ENCODE measurements around the gene ARL8B. TPM values are rescaled to one million over a fixed set of nuclear protein-coding genes. Genes with fewer than 3 reads are reported as not detected.

ARL8B gene
- total RNA-seq, 1 donor from 2014 or later = 90.6 TPM

DNA sequence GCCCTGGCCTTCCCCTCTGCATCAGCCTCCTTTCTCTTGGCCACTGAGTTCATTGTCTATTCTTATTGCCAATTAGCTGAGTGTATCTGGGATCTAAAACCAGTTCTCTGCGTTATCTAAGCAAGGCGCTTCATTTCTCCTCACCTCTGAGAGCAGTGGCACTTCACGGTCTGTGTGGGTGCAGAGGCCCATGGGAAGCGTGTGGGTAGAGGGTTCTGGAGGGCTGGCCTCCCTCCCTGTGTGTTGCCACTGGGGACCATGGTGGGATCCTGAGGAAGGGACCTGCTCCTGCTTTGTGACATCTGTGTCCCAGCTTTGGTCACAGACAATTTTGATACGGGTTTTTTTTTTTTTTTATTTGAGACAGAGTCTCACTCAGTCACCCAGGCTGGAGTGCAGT, 98.1 kb downstream of the ARL8B start:
- H3K27ac ChIP-seq = no peak overlapping the region
- TF ChIP-seq, protein P1, sequence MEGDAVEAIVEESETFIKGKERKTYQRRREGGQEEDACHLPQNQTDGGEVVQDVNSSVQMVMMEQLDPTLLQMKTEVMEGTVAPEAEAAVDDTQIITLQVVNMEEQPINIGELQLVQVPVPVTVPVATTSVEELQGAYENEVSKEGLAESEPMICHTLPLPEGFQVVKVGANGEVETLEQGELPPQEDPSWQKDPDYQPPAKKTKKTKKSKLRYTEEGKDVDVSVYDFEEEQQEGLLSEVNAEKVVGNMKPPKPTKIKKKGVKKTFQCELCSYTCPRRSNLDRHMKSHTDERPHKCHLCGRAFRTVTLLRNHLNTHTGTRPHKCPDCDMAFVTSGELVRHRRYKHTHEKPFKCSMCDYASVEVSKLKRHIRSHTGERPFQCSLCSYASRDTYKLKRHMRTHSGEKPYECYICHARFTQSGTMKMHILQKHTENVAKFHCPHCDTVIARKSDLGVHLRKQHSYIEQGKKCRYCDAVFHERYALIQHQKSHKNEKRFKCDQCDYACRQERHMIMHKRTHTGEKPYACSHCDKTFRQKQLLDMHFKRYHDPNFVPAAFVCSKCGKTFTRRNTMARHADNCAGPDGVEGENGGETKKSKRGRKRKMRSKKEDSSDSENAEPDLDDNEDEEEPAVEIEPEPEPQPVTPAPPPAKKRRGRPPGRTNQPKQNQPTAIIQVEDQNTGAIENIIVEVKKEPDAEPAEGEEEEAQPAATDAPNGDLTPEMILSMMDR (IDR thresholded peaks at IDR 0.05) = no peak
- no peak overlapping the region for H3K4me3 ChIP-seq
- DNase-seq (no peak), ATAC-seq (no peak)
- peaks cover 48% of the 10 kb centered on the region for H3K36me3 ChIP-seq
- peaks cover 19% of the 10 kb centered on the region for H3K4me1 ChIP-seq
- H3K27me3 ChIP-seq (ENCODE audit: low read depth) = no peaks in the 10 kb centered on the region
- no peaks in the 10 kb centered on the region for H3K9me3 ChIP-seq
- intact Hi-C loops (cut with DNase I) = no loop called here

DNA sequence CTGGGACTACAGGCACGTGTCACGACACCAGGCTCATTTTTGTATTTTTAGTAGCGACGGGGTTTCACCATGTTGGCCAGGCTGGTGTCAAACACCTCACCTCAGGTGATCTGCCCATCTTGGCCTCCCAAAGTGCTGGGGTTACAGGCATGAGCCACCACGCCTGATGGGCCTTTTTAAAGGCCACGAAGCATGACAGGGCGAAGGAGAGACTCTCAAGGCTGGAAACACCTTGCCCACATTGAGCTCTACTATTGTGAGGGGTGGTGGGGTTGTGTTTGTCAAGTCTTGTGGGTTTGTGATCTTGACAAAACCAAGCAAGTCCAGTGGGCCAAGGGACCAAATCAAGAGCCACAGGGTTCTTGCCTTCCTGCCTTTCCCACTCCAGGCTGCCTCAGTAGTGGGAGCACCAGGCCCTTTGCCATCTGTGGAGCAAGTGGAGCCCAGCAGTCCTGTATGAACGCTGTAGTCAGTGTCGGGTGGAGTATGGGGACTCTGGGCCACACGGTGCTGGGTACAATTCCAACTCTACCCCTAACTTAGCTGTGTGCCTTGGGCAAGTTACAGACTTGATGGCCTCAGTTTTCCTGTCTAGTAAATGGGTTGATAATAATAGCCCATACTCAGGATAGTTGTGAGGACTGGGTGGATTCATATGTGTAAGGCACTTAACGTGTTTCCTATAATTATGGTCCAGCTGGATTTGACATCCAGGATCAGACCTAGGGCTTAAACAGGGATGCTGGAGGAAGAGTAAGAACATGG, 98.8 kb downstream of the ARL8B start:
- no peaks in the 10 kb centered on the region for H3K9me3 ChIP-seq
- intact Hi-C loops (cut with DNase I) = no loop called here
- H3K4me1 ChIP-seq = peaks cover 19% of the 10 kb centered on the region
- H3K27me3 ChIP-seq (ENCODE audit: low read depth) = no peaks in the 10 kb centered on the region
- TF ChIP-seq, protein P1 (IDR thresholded peaks at IDR 0.05) = no peak
- peaks cover 41% of the 10 kb centered on the region for H3K36me3 ChIP-seq
- H3K27ac ChIP-seq = no peak overlapping the region
- DNase-seq = no peak
- H3K4me3 ChIP-seq = no peak overlapping the region
- ATAC-seq = no peak

DNA sequence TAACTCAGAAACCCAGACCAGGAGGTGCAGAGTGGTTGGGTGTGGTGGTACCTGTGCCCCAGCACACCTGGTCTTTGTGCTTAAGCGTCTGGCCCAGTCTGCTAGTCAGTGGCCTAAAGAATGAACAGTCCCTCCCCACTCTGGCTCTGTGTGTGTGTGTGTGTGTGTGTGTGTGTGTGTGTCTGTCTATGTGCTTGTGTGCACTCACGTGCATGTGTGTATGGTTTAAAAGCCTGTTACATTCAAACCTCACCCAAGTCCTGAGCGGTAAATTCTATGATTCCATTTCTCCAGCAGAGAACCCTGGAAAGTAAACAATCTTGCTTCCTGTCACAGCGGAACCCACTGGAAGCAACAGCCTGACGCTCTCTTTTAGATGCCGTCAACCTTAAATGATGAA, 99.6 kb downstream of the ARL8B start:
- DNase-seq (no peak), ATAC-seq (no peak)
- H3K9me3 ChIP-seq = no peaks in the 10 kb centered on the region
- H3K36me3 ChIP-seq = peaks cover 33% of the 10 kb centered on the region
- peaks cover 19% of the 10 kb centered on the region for H3K4me1 ChIP-seq
- no peak overlapping the region for H3K4me3 ChIP-seq
- TF ChIP-seq, protein P1 (IDR thresholded peaks at IDR 0.05) = no peak
- intact Hi-C loops (cut with DNase I) = no loop called here
- no peak overlapping the region for H3K27ac ChIP-seq
- H3K27me3 ChIP-seq (ENCODE audit: low read depth) = no peaks in the 10 kb centered on the region

DNA sequence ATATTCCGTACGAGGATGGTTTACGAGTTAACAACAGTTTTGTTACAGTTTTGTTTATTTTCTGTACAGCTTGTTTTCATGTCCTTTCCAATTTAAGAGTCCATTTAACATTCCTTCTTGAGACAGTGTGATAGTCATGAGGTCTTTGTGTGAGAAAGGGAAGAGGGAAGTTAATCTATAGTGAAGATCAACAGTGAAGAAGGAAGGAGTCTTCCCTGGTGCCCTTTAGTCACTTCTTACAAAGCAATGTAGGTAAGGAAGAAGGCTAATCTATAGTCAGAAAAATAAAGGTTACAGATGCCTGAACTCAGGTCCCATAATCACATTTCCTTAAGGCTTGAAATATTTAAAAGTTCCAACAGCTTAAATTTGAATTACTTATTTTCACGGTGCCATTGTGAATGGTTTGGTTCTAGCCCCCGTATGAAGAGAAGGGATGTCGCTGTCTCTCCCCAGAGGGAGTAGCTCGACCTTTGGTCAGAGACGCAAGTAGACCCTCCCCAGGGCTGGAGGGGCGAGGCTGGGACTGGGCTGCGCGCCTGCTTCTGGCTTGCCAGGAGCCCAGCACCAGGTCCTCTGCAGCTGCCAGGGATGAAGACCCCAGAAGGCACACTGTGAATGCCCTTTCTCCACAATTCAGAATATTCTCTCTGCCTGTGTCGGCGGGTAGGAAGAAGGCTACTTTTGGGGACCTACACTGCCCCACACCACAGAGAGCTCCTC, 100.4 kb downstream of the ARL8B start:
- DNase-seq = no peak
- no peak overlapping the region for H3K4me3 ChIP-seq
- no peaks in the 10 kb centered on the region for H3K27me3 ChIP-seq (ENCODE audit: low read depth)
- intact Hi-C loops (cut with DNase I) = no loop called here
- H3K36me3 ChIP-seq = peaks cover 25% of the 10 kb centered on the region
- no peaks in the 10 kb centered on the region for H3K9me3 ChIP-seq
- TF ChIP-seq, protein P1 (IDR thresholded peaks at IDR 0.05) = no peak
- ATAC-seq = no peak
- no peak overlapping the region for H3K27ac ChIP-seq
- H3K4me1 ChIP-seq = peaks cover 15% of the 10 kb centered on the region

DNA sequence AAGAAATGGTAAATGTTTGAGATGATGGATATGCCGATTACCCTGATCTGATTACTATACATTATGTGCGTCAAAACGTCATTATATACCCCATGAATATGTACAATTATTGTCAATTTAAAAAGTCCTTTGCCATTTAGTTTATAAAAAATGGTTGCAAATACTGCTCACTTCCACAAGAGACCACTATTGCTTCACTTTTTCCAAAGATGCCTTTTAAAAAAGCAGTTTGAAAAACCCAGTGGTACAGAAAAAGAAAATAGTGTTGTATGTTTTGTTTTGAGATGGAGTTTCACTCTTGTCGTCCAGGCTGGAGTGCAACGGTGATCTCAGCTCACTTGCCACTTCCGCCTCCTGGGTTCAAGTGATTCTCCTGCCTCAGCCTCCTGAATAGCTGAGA, 104.7 kb downstream of the ARL8B start:
- ATAC-seq (no peak), DNase-seq (no peak)
- intact Hi-C loops (cut with DNase I) = no loop called here
- TF ChIP-seq, protein P1 (IDR thresholded peaks at IDR 0.05) = peak; percentile 22
- Histone ChIP-seq H3K27me3 (ENCODE audit: low read depth) (no peaks in the 10 kb centered on the region), H3K9me3 (no peaks in the 10 kb centered on the region), H3K27ac (no peak overlapping the region), H3K36me3 (peaks cover 5% of the 10 kb centered on the region), H3K4me3 (no peak overlapping the region), H3K4me1 (no peaks in the 10 kb centered on the region)
